ENCODE measurements around the gene PCGF2. TPM values are rescaled to one million over a fixed set of nuclear protein-coding genes. Genes with fewer than 3 reads are reported as not detected.

PCGF2 gene
- total and polyA plus RNA-seq, 9 of the 15 experiments (the other 6 are each of a cell fraction or from before 2014, with no cell fraction given) = 1.3 to 33.4 (median 7.0) TPM

- peak; percentile 43 for TF ChIP-seq ETV1 (tag; conservative IDR thresholded peaks at IDR 0.05; ENCODE audit: low read depth)
- 0 out of 2 replicates have a peak, but pooled peaks have one; percentile 17 for TF ChIP-seq SPI1 (IDR thresholded peaks at IDR 0.05; ENCODE audit: borderline replicate concordance, low read depth, low read length)
- TF ChIP-seq PBX2 (CRISPR knock-in tag; IDR thresholded peaks at IDR 0.05; ENCODE audit: low read depth) = no peak
- no peak for TF ChIP-seq PBX2 (tag; conservative IDR thresholded peaks at IDR 0.05; ENCODE audit: low read depth)
- TF ChIP-seq ZNF699 (CRISPR knock-in tag; IDR thresholded peaks at IDR 0.05; ENCODE audit: insufficient replicate concordance) = no peak
- no peak for TF ChIP-seq MCM5 (IDR thresholded peaks at IDR 0.05; ENCODE audit: low read depth)
- no peak for TF ChIP-seq ATF1 (CRISPR knock-in tag; IDR thresholded peaks at IDR 0.05)
- no peak for TF ChIP-seq ATF1 (tag; IDR thresholded peaks at IDR 0.05)
- TF ChIP-seq GTF2E2 (tag; IDR thresholded peaks at IDR 0.05) = no peak
- TF ChIP-seq CHAMP1 (IDR thresholded peaks at IDR 0.05) = no peak
- no peak for TF ChIP-seq CBX8 (IDR thresholded peaks at IDR 0.05; ENCODE audit: borderline replicate concordance, extremely low read depth, low read depth, low read length, poor library complexity, severe bottlenecking)
- TF ChIP-seq MAFK (IDR thresholded peaks at IDR 0.05; ENCODE audit: low read length) = peak; percentile 53
- TF ChIP-seq SRF (CRISPR knock-in tag; IDR thresholded peaks at IDR 0.05) = no peak
- TF ChIP-seq IRF9 (tag; IDR thresholded peaks at IDR 0.05) = no peak
- TF ChIP-seq NONO (IDR thresholded peaks at IDR 0.05; ENCODE audit: low read depth in 2 of 2, low read length in 1 of 2) = no peak
- TF ChIP-seq NFRKB (IDR thresholded peaks at IDR 0.05; ENCODE audit: low read depth) = peak; percentile 69
- TF ChIP-seq SAFB (IDR thresholded peaks at IDR 0.05; ENCODE audit: borderline replicate concordance, low read depth, low read length) = no peak
- no peak; the same call in 1 of the 2 replicates for TF ChIP-seq ZBTB2 (IDR thresholded peaks at IDR 0.05)
- no peak for TF ChIP-seq SMAD2 (IDR thresholded peaks at IDR 0.05; ENCODE audit: low read depth, low read length)
These were observed 46.5 kb downstream of the PCGF2 start (continued) for GRCh38 chr17:38701504-38702165.

Data from K562 (cell line).